ENCODE results near the gene HOXC9.

DNA sequence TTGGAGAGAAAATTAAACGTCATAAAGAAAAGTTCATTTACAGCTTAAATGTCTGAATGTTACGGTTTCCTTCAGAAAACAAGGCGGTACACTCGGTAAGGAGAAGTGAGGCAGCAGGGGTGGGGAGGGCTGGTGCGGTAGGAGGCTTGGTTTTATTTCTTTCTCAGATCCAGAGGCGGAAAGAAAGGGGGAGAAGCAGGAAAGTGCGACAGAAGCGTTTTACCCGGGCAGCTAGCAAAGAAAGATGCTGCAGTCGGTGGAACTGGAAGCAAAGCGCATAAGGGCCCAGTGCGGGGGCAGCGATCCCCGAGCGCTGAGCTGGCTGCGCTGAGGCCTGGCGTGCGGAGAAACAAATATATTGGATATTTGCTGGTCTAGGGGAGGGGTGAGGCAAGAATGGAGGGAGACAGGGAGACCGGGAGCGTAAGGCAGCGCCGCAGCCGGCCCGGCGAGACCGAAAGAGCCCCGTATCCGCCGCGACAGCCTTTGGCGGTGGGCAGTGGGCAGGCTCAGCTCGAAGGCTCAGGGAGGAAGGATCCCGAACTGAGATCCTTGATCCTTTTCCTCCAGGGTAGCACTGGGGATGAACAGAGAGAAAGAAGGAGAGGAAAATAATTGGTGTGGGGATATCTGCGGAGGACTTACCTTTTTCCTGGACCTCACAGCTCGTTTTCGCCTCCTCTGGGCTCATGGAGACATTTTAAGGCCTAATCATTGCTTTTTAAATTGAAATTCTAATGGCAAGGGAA is 33.4 kb upstream of the HOXC9 start:
- TF ChIP-seq, protein P1, sequence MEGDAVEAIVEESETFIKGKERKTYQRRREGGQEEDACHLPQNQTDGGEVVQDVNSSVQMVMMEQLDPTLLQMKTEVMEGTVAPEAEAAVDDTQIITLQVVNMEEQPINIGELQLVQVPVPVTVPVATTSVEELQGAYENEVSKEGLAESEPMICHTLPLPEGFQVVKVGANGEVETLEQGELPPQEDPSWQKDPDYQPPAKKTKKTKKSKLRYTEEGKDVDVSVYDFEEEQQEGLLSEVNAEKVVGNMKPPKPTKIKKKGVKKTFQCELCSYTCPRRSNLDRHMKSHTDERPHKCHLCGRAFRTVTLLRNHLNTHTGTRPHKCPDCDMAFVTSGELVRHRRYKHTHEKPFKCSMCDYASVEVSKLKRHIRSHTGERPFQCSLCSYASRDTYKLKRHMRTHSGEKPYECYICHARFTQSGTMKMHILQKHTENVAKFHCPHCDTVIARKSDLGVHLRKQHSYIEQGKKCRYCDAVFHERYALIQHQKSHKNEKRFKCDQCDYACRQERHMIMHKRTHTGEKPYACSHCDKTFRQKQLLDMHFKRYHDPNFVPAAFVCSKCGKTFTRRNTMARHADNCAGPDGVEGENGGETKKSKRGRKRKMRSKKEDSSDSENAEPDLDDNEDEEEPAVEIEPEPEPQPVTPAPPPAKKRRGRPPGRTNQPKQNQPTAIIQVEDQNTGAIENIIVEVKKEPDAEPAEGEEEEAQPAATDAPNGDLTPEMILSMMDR (IDR thresholded peaks at IDR 0.05): no peak
- TF ChIP-seq POLR2A (IDR thresholded peaks at IDR 0.05): no peak
